Adrenal gland (tissue), 12 donors: ENCODE measurements around the gene KIF26A. TPM values are rescaled to one million over a fixed set of nuclear protein-coding genes. Genes with fewer than 3 reads are reported as not detected.

Source experiments
- DNase-seq, 7 donors: peaks; one replicate each; pipeline ENCODE4 v3.0.0-alpha.2; 2019 to 2020
- H3K27ac ChIP-seq, 5 donors: fragments of 200-600 bp; sonication (generic) in 4 of 5; 1 replicate in 3 of 5; 2 replicates in 2 of 5; pipeline versions ENCODE4 v1.5.1 to v1.8.0; 2016 to 2020; ENCODE audit warnings: mild to moderate bottlenecking in 1 of 5
- H3K27me3 ChIP-seq: fragments of 200-600 bp; 2 replicates; pipeline ENCODE4 v1.8.0; 2021
- H3K36me3 ChIP-seq, 2 donors: fragments of 200-600 bp; replicated peaks in 1 of 2; 1 replicate in 1 of 2; 2 replicates in 1 of 2; pipeline versions ENCODE4 v1.5.1 to v1.8.0; 2018 to 2022
- H3K4me1 ChIP-seq, 2 donors: fragments of 200-600 bp; replicated peaks in 1 of 2; 1 replicate in 1 of 2; 2 replicates in 1 of 2; pipeline versions ENCODE4 v1.5.1 to v1.8.0; 2018 to 2021
- H3K4me3 ChIP-seq, 4 donors: fragments of 200-600 bp; sonication (generic) in 3 of 4; one replicate each; pipeline ENCODE4 v1.5.1; 2016 to 2018
- H3K9me3 ChIP-seq, 3 donors: fragments of 200-600 bp; sonication (generic) in 1 of 3; replicated peaks in 1 of 3; 1 replicate in 2 of 3; 2 replicates in 1 of 3; pipeline versions ENCODE4 v1.5.1 to v1.8.0; 2016 to 2021
- CTCF ChIP-seq, 6 experiments: fragments of 450-650 bp in 4 of 6; fragments of 200-600 bp in 2 of 6; sonication (generic) in 1 of 6; IDR thresholded peaks; 1 replicate in 5 of 6; 2 replicates in 1 of 6; pipeline versions ENCODE4 v1.5.1 to v1.8.0; 2016 to 2021; ENCODE audit warnings: antibody characterized with exemption in 6 of 6, mild to moderate bottlenecking in 2 of 6, moderate library complexity in 1 of 6
- POLR2A ChIP-seq, 2 donors: fragments of 450-650 bp; IDR thresholded peaks; one replicate each; pipeline ENCODE4 v1.6.1; 2017; ENCODE audit warnings: antibody characterized with exemption in 2 of 2, mild to moderate bottlenecking in 2 of 2, moderate library complexity in 1 of 2
- WGBS, 4 donors: extraction: QIAGEN DNeasy Blood & Tissue Kit in 2 of 4; methylation state at CpG; one replicate each; pipeline versions ENCODE4 v1.1.5 to v1.1.7; 2013 to 2017; 5-methylcytosine and 5-hydroxymethylcytosine counted together
- intact Hi-C, 2 donors: fragments of 100-400 bp; cut with DNase I; formaldehyde crosslinking; loops; one replicate each; pipeline versions ENCODE4 v1.14.1 to v1.15.0; 2022 to 2023
- polyA plus RNA-seq, 3 donors: library from polyadenylated mRNA; stranded (reverse); fragments of 200-250 nt in 2 of 3; fragments of 350-450 nt in 1 of 3; fragmentation: Illumina TruSeq in 1 of 3; extraction: RNeasy Lipid Tissue Mini Kit (QIAGEN cat#74804) in 1 of 3; gene quantifications; one replicate each; pipeline ENCODE4 v1.2.3, GENCODE V29; 2013 to 2014
- total RNA-seq, 9 donors: library from RNA; depleted of rRNA in 4 of 9; stranded (reverse); fragments of >200 nt in 4 of 9; fragments of 120-200 nt in 1 of 9; fragmentation: NEBNext Ultra II Directional in 1 of 9; extraction: Animal tissue kit (Norgen Biotek cat#: 25700) in 1 of 9; gene quantifications; one replicate each; pipeline versions ENCODE4 v1.1.0 to v1.2.4, GENCODE V29; 2013 to 2023
- donor health status: healthy with polysubstance abuse.
- donor health status: Bipolar disorder and iron deficiency.
- donor health status: DM: yes; HTN: yes; CAD: no.
- donor health status: DM: no; HTN: no; CAD: no.
- donor health status: DM: no; HTN: no; CAD: no.
- donor health status: DM: yes; HTN: yes; CAD: no.

The KIF26A gene
- total and polyA plus RNA-seq, 12 donors = 0.49 to 23.9 (median 6.5) TPM

GRCh38 chr14:104222396-104223036 is 84.1 kb downstream of the KIF26A start:
- H3K9me3 ChIP-seq = no peaks in the 10 kb centered on the region
- TF ChIP-seq CTCF (IDR thresholded peaks at IDR 0.05) (no peak), POLR2A (IDR thresholded peaks at IDR 0.05) (peak in 1 of 2 donors; percentile 9)
- 80 to 98% (median 86%) methylated on average over 2 to 11 of the region's 11 CpGs for WGBS, 4 donors
- H3K27ac ChIP-seq = peak overlapping the region in 4 of 5 donors; percentile 37 to 89 (median 83)
- H3K27me3 ChIP-seq = no peaks in the 10 kb centered on the region
- peak in 1 of 7 donors; percentile 39 for DNase-seq
- peaks cover 14 to 20% of the 10 kb centered on the region in 2 donors for H3K4me1 ChIP-seq
- no peak overlapping the region for H3K4me3 ChIP-seq
- intact Hi-C loops = no loop called here
- no peaks in the 10 kb centered on the region for H3K36me3 ChIP-seq

- WGBS, 4 donors = 0 to 22% (median 17%) methylated on average over 3 to 41 of the region's 41 CpGs
- TF ChIP-seq CTCF (IDR thresholded peaks at IDR 0.05) (no peak), POLR2A (IDR thresholded peaks at IDR 0.05) (peak in 1 of 2 donors; percentile 69)
- Histone ChIP-seq H3K27me3 (no peaks in the 10 kb centered on the region), H3K36me3 (no peaks in the 10 kb centered on the region), H3K4me3 (peak overlapping the region in 3 of 4 donors; percentile 45 to 58 (median 49)), H3K9me3 (no peaks in the 10 kb centered on the region), H3K4me1 (peaks cover 14 to 20% of the 10 kb centered on the region in 2 donors), H3K27ac (peak overlapping the region; percentile 29 to 89 (median 84))
- DNase-seq = peak; percentile 87 to 95 (median 92)
- intact Hi-C loops = no loop called here
Measured at GRCh38 chr14:104223101-104224041, 85.0 kb downstream of the KIF26A start.

- WGBS, 4 donors = 19 to 30% (median 23%) methylated on average over 6 to 8 of the region's 8 CpGs
- intact Hi-C loops = no loop called here
- Histone ChIP-seq H3K4me1 (peaks cover 14 to 20% of the 10 kb centered on the region in 2 donors), H3K27me3 (no peaks in the 10 kb centered on the region), H3K27ac (peak overlapping the region in 4 of 5 donors; percentile 81 to 89 (median 84)), H3K4me3 (peak overlapping the region in 2 of 4 donors; percentile 49 to 58), H3K9me3 (no peaks in the 10 kb centered on the region), H3K36me3 (no peaks in the 10 kb centered on the region)
- no peak for DNase-seq
- TF ChIP-seq CTCF (IDR thresholded peaks at IDR 0.05) (no peak), POLR2A (IDR thresholded peaks at IDR 0.05) (no peak)
Measured at GRCh38 chr14:104224131-104224505, 85.7 kb downstream of the KIF26A start.
